HepG2 (cell line): ENCODE results near the gene NAIF1. TPM values are rescaled to one million over a fixed set of nuclear protein-coding genes. Genes with fewer than 3 reads are reported as not detected.
A peak's percentile ranks its signal among the peaks of the same experiment; 100 is the strongest.

Experiments used
- ARNT2 ChIP-seq: sonication (generic); formaldehyde crosslinking; IDR thresholded peaks from 2 replicates; pipeline ENCODE4 v1.8.0; 2022; ENCODE audit warnings: mild to moderate bottlenecking, low read depth, missing genetic modification reagents, moderate library complexity
- ARNTL ChIP-seq: sonication (generic); formaldehyde crosslinking; IDR thresholded peaks from 2 replicates; pipeline ENCODE4 v1.4.0; 2020; ENCODE audit warnings: mild to moderate bottlenecking, missing genetic modification reagents
- GATAD1 ChIP-seq: IDR thresholded peaks from 2 replicates; pipeline ENCODE4 v1.6.1; 2016; ENCODE audit warnings: missing genetic modification reagents, missing compliant biosample characterization
- KDM2A ChIP-seq: sonication (generic); formaldehyde crosslinking; IDR thresholded peaks from 2 replicates; pipeline ENCODE4 v1.4.0; 2020; ENCODE audit warnings: low read depth, missing genetic modification reagents, borderline replicate concordance
- KMT2B ChIP-seq: IDR thresholded peaks from 2 replicates; pipeline ENCODE4 v1.6.1; 2016; ENCODE audit warnings: missing genetic modification reagents, missing compliant biosample characterization
- PPARG ChIP-seq: conservative IDR thresholded peaks from 2 replicates; pipeline ENCODE4 v1.6.1; 2016; ENCODE audit warnings: missing biosample characterization, missing genetic modification reagents
- ZNF362 ChIP-seq: sonication (generic); formaldehyde crosslinking; IDR thresholded peaks from 2 replicates; pipeline ENCODE4 v1.4.0; 2020; ENCODE audit warnings: missing genetic modification reagents, mild to moderate bottlenecking, borderline replicate concordance
- ZNF850 ChIP-seq: sonication (generic); formaldehyde crosslinking; conservative IDR thresholded peaks from 2 replicates; pipeline ENCODE4 v1.9.0; 2021; ENCODE audit warnings: mild to moderate bottlenecking, missing genetic modification reagents
- ZSCAN25 ChIP-seq: sonication (generic); formaldehyde crosslinking; IDR thresholded peaks from 2 replicates; pipeline ENCODE4 v1.8.0; 2022; ENCODE audit warnings: mild to moderate bottlenecking, missing genetic modification reagents
- polyA plus RNA-seq, 8 experiments: library from polyadenylated mRNA; depleted of rRNA in 3 of 8; stranded (reverse) in 7 of 8; unstranded in 1 of 8; fragments of >200 nt; fragmentation: Illumina TruSeq in 4 of 8; extraction: Trizol in 4 of 8; gene quantifications; 2 replicates each; pipeline versions ENCODE4 v1.2.1 to v1.2.3, GENCODE V29; 2011 to 2016; ENCODE audit warnings: low read depth in 4 of 8, missing spikeins in 1 of 8, mixed read lengths in 1 of 8; ENCODE audit not compliant: insufficient read depth in 1 of 8
- total RNA-seq, 5 experiments: library from RNA; depleted of rRNA; stranded (reverse); fragments of >200 nt; fragmentation: Illumina TruSeq; extraction: Trizol; gene quantifications; 2 replicates each; pipeline ENCODE4 v1.2.3, GENCODE V29; 2016; ENCODE audit warnings: low read depth in 1 of 5
- TF ChIP-seq, protein P1 (sequence below): sonication (generic); formaldehyde crosslinking; IDR thresholded peaks from 2 replicates; pipeline ENCODE4 v1.5.0; 2020; ENCODE audit warnings: mild to moderate bottlenecking, missing genetic modification reagents
- TF ChIP-seq, protein P2 (sequence below), 2 experiments: sonication (generic) in 1 of 2; formaldehyde crosslinking in 1 of 2; IDR thresholded peaks; 2 replicates each; pipeline versions ENCODE4 v1.6.1 to v1.9.0; 2014 to 2022; ENCODE audit warnings: antibody characterized with exemption in 1 of 2, borderline replicate concordance in 1 of 2, inconsistent platforms in 1 of 2, low read depth in 1 of 2, missing genetic modification reagents in 1 of 2
- TF ChIP-seq, protein P3 (sequence below): sonication (generic); formaldehyde crosslinking; IDR thresholded peaks from 2 replicates; pipeline ENCODE4 v1.4.0; 2020; ENCODE audit warnings: missing genetic modification reagents

The NAIF1 gene
- total and polyA plus RNA-seq, 2 of the 13 experiments (the other 11 are each of a cell fraction or from before 2014, with no cell fraction given) = 6.0 to 6.9 TPM

- TF ChIP-seq, protein P1, sequence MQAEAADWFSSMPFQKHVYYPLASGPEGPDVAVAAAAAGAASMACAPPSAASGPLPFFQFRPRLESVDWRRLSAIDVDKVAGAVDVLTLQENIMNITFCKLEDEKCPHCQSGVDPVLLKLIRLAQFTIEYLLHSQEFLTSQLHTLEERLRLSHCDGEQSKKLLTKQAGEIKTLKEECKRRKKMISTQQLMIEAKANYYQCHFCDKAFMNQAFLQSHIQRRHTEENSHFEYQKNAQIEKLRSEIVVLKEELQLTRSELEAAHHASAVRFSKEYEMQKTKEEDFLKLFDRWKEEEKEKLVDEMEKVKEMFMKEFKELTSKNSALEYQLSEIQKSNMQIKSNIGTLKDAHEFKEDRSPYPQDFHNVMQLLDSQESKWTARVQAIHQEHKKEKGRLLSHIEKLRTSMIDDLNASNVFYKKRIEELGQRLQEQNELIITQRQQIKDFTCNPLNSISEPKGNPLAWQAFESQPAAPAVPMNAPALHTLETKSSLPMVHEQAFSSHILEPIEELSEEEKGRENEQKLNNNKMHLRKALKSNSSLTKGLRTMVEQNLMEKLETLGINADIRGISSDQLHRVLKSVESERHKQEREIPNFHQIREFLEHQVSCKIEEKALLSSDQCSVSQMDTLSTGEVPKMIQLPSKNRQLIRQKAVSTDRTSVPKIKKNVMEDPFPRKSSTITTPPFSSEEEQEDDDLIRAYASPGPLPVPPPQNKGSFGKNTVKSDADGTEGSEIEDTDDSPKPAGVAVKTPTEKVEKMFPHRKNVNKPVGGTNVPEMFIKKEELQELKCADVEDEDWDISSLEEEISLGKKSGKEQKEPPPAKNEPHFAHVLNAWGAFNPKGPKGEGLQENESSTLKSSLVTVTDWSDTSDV (CRISPR knock-in tag) = 0 out of 2 replicates have a peak, but pooled peaks have one; percentile 77
- TF ChIP-seq ARNTL (peak; percentile 89), ZNF850 (CRISPR knock-in tag) (no peak), KDM2A (CRISPR knock-in tag) (peak; percentile 55; the same call in 1 of the 2 replicates), KMT2B (CRISPR knock-in tag) (peak; percentile 63; the same call in 1 of the 2 replicates), GATAD1 (CRISPR knock-in tag) (peak; percentile 71), PPARG (CRISPR knock-in tag) (peak; percentile 55; the same call in 1 of the 2 replicates), ZSCAN25 (CRISPR knock-in tag) (peak; percentile 56; the same call in 1 of the 2 replicates), ARNT2 (peak; percentile 82), ZNF362 (CRISPR knock-in tag) (peak; percentile 89)
- TF ChIP-seq, protein P2, sequence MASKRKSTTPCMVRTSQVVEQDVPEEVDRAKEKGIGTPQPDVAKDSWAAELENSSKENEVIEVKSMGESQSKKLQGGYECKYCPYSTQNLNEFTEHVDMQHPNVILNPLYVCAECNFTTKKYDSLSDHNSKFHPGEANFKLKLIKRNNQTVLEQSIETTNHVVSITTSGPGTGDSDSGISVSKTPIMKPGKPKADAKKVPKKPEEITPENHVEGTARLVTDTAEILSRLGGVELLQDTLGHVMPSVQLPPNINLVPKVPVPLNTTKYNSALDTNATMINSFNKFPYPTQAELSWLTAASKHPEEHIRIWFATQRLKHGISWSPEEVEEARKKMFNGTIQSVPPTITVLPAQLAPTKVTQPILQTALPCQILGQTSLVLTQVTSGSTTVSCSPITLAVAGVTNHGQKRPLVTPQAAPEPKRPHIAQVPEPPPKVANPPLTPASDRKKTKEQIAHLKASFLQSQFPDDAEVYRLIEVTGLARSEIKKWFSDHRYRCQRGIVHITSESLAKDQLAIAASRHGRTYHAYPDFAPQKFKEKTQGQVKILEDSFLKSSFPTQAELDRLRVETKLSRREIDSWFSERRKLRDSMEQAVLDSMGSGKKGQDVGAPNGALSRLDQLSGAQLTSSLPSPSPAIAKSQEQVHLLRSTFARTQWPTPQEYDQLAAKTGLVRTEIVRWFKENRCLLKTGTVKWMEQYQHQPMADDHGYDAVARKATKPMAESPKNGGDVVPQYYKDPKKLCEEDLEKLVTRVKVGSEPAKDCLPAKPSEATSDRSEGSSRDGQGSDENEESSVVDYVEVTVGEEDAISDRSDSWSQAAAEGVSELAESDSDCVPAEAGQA (IDR thresholded peaks at IDR 0.05; ENCODE audit: low read depth) = no peak
- TF ChIP-seq, protein P2 (CRISPR knock-in tag; IDR thresholded peaks at IDR 0.05; ENCODE audit: borderline replicate concordance) = 0 out of 2 replicates have a peak, but pooled peaks have one; percentile 22
- TF ChIP-seq, protein P3, sequence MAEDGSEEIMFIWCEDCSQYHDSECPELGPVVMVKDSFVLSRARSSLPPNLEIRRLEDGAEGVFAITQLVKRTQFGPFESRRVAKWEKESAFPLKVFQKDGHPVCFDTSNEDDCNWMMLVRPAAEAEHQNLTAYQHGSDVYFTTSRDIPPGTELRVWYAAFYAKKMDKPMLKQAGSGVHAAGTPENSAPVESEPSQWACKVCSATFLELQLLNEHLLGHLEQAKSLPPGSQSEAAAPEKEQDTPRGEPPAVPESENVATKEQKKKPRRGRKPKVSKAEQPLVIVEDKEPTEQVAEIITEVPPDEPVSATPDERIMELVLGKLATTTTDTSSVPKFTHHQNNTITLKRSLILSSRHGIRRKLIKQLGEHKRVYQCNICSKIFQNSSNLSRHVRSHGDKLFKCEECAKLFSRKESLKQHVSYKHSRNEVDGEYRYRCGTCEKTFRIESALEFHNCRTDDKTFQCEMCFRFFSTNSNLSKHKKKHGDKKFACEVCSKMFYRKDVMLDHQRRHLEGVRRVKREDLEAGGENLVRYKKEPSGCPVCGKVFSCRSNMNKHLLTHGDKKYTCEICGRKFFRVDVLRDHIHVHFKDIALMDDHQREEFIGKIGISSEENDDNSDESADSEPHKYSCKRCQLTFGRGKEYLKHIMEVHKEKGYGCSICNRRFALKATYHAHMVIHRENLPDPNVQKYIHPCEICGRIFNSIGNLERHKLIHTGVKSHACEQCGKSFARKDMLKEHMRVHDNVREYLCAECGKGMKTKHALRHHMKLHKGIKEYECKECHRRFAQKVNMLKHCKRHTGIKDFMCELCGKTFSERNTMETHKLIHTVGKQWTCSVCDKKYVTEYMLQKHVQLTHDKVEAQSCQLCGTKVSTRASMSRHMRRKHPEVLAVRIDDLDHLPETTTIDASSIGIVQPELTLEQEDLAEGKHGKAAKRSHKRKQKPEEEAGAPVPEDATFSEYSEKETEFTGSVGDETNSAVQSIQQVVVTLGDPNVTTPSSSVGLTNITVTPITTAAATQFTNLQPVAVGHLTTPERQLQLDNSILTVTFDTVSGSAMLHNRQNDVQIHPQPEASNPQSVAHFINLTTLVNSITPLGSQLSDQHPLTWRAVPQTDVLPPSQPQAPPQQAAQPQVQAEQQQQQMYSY = 0 out of 2 replicates have a peak, but pooled peaks have one; percentile 21
Measured at GRCh38 chr9:128098297-128099230, 31.4 kb upstream of the NAIF1 start (continued).
